Vagina (tissue), 2 donors: Measurements from ENCODE around the gene ATXN2L.

ENCODE experiments used
- POLR2A ChIP-seq, 2 donors: fragments of 450-650 bp; IDR thresholded peaks; one replicate each; pipeline ENCODE4 v1.6.1; 2017; ENCODE audit warnings: antibody characterized with exemption in 2 of 2, mild to moderate bottlenecking in 2 of 2, moderate library complexity in 2 of 2
- POLR2AphosphoS5 ChIP-seq, 2 donors: sonication (generic); formaldehyde crosslinking; IDR thresholded peaks; one replicate each; pipeline ENCODE4 v1.9.0; 2017; ENCODE audit warnings: antibody characterized with exemption in 2 of 2, mild to moderate bottlenecking in 2 of 2, low read depth in 1 of 2; ENCODE audit not compliant: insufficient read depth in 1 of 2
- TF ChIP-seq, protein P1 (sequence below), 3 experiments: fragments of 450-650 bp in 2 of 3; fragments of 200-600 bp in 1 of 3; sonication (generic) in 1 of 3; IDR thresholded peaks; one replicate each; pipeline ENCODE4 v1.5.1; 2017 to 2019; ENCODE audit warnings: antibody characterized with exemption in 3 of 3, mild to moderate bottlenecking in 2 of 3, moderate library complexity in 2 of 3

DNA sequence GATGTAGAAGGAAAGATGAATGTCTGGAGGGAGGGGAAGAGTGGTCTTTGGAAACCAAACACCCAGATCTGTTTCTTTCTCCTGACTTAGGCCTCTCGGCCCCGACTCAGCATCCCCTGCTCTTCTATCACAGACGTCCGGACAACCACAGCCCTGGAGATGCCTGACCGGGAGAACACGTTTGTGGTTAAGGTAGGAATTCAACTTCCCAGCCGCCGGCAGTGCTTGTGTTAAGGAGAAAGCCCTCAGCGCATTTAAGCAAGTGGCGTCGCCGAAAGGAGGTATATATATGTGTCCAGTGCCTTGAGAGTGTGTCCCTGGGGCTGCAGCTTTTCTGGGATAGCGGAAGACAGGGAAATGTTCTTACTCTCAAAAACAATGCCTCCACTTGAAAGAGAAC, 44.4 kb downstream of the ATXN2L start:
- TF ChIP-seq POLR2A (IDR thresholded peaks at IDR 0.05) (no peak), POLR2AphosphoS5 (IDR thresholded peaks at IDR 0.05; ENCODE audit: insufficient read depth in 1 of 2, low read depth in 1 of 2) (no peak)
- TF ChIP-seq, protein P1, sequence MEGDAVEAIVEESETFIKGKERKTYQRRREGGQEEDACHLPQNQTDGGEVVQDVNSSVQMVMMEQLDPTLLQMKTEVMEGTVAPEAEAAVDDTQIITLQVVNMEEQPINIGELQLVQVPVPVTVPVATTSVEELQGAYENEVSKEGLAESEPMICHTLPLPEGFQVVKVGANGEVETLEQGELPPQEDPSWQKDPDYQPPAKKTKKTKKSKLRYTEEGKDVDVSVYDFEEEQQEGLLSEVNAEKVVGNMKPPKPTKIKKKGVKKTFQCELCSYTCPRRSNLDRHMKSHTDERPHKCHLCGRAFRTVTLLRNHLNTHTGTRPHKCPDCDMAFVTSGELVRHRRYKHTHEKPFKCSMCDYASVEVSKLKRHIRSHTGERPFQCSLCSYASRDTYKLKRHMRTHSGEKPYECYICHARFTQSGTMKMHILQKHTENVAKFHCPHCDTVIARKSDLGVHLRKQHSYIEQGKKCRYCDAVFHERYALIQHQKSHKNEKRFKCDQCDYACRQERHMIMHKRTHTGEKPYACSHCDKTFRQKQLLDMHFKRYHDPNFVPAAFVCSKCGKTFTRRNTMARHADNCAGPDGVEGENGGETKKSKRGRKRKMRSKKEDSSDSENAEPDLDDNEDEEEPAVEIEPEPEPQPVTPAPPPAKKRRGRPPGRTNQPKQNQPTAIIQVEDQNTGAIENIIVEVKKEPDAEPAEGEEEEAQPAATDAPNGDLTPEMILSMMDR (IDR thresholded peaks at IDR 0.05): no peak
